Measurements from ENCODE around the gene CAVIN2. TPM values are rescaled to one million over a fixed set of nuclear protein-coding genes. Genes with fewer than 3 reads are reported as not detected.

The CAVIN2 gene
- total RNA-seq, 4 donors from 2014 or later = 6.7 to 18.8 (median 10.0) TPM

Other genes starting within 250 kb of the CAVIN2 start
- 10 to 100 TPM in 1 of 4 donors, 1 to 10 TPM in 3; 6.2 to 38.0 (median 9.5) TPM for gene NABP1, start 169.0 kb downstream of the CAVIN2 start, total RNA-seq